Measurements from ENCODE around the gene TYSND1.
"Not testable (repeated sequence)": the region's sequence is repeated elsewhere in the genome, so short reads cannot be mapped to it uniquely, and the experiment has no call there.

The TYSND1 gene

GRCh38 chr10:70164163-70164562 is 17.7 kb upstream of the TYSND1 start:
- Histone ChIP-seq H3K4me3 (ENCODE audit: insufficient read length, low read depth) (no peak overlapping the region), H3K36me3 (ENCODE audit: insufficient read depth, insufficient read length, low read length) (peaks cover 61% of the 10 kb centered on the region), H3K9ac (ENCODE audit: insufficient read length, low read depth) (no peak overlapping the region), H3K4me1 (ENCODE audit: insufficient read depth, insufficient read length) (no peaks in the 10 kb centered on the region), H3K27me3 (ENCODE audit: insufficient read depth, insufficient read length) (no peaks in the 10 kb centered on the region), H3K9me3 (ENCODE audit: insufficient read depth, low read length) (no peaks in the 10 kb centered on the region)
- no peak for DNase-seq (ENCODE audit: low read depth, low spot score)
- TF ChIP-seq YY1 (IDR thresholded peaks at IDR 0.05; ENCODE audit: insufficient read depth, insufficient read length) (no peak), SUZ12 (IDR thresholded peaks at IDR 0.05; ENCODE audit: extremely low read depth, insufficient read depth, insufficient read length) (no peak), ZNF274 (IDR thresholded peaks at IDR 0.05; ENCODE audit: low read depth, low read length) (no peak)

GRCh38 chr10:70163448-70163847 is 16.9 kb upstream of the TYSND1 start:
- Histone ChIP-seq H3K9ac (ENCODE audit: insufficient read length, low read depth) (no peak overlapping the region), H3K9me3 (ENCODE audit: insufficient read depth, low read length) (no peaks in the 10 kb centered on the region), H3K4me1 (ENCODE audit: insufficient read depth, insufficient read length) (no peaks in the 10 kb centered on the region), H3K27me3 (ENCODE audit: insufficient read depth, insufficient read length) (no peaks in the 10 kb centered on the region), H3K4me3 (ENCODE audit: insufficient read length, low read depth) (no peak overlapping the region), H3K36me3 (ENCODE audit: insufficient read depth, insufficient read length, low read length) (peaks cover 67% of the 10 kb centered on the region)
- TF ChIP-seq ZNF274 (IDR thresholded peaks at IDR 0.05; ENCODE audit: low read depth, low read length) (no peak), SUZ12 (IDR thresholded peaks at IDR 0.05; ENCODE audit: extremely low read depth, insufficient read depth, insufficient read length) (no peak), YY1 (IDR thresholded peaks at IDR 0.05; ENCODE audit: insufficient read depth, insufficient read length) (no peak)
- no peak for DNase-seq (ENCODE audit: low read depth, low spot score)

DNA sequence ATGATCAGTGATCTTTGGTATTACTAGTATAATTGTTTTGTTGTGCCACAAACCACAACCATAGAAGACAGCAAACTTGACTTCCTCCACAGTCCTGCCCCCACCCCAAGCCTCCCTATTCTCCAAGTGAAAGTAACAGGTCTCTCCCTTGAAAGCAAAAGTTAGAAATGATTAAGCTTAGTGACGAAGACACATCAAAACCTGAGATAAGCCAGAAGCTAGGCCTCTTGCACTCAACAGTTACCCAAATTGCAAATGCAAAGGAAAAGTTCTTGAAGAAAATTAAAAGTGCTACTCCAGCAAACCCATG is 16.3 kb upstream of the TYSND1 start:
- Histone ChIP-seq H3K36me3 (ENCODE audit: insufficient read depth, insufficient read length, low read length) (peaks cover 67% of the 10 kb centered on the region), H3K4me3 (ENCODE audit: insufficient read length, low read depth) (no peak overlapping the region), H3K9ac (ENCODE audit: insufficient read length, low read depth) (no peak overlapping the region), H3K9me3 (ENCODE audit: insufficient read depth, low read length) (no peaks in the 10 kb centered on the region), H3K27me3 (ENCODE audit: insufficient read depth, insufficient read length) (no peaks in the 10 kb centered on the region), H3K4me1 (ENCODE audit: insufficient read depth, insufficient read length) (no peaks in the 10 kb centered on the region)
- TF ChIP-seq ZNF274 (IDR thresholded peaks at IDR 0.05; ENCODE audit: low read depth, low read length) (no peak), SUZ12 (IDR thresholded peaks at IDR 0.05; ENCODE audit: extremely low read depth, insufficient read depth, insufficient read length) (no peak), YY1 (IDR thresholded peaks at IDR 0.05; ENCODE audit: insufficient read depth, insufficient read length) (no peak)
- DNase-seq (ENCODE audit: low read depth, low spot score), result no peak

DNA sequence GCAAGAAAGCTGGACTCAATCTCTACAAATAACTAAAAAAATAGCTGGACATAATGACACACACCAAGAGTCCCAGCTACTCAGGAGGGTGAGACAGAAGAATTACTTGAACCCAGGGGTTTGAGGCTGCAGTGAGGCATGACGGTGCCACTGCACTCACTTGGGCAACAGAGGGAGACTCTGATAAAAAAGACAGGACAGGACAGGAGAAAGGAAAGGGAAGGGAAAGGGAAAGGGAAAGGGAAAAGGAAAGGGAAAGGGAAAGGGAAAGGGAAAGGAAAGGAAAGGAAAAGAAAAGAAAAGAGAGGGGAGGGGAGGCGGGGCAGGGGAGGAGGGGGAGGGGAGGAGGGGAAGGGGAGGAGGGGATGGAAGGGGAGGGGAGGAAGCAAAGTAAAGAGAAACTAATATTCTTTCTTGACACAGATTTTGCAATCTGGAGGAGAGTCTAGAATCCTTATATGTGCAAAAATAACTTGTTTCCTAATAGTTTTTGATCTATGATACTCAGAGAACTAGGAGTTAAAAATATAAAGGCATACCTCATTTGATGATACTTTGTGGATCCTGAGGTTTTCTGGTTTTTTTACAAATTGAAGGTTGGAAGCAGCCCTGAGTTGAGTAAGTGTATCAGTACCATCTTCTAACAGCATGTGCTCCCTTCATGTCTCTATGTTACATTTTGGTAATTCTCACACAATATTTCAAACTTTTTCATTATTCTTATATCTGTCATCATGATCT is 15.8 kb upstream of the TYSND1 start:
- Histone ChIP-seq H3K27me3 (ENCODE audit: insufficient read depth, insufficient read length) (no peaks in the 10 kb centered on the region), H3K4me1 (ENCODE audit: insufficient read depth, insufficient read length) (no peaks in the 10 kb centered on the region), H3K36me3 (ENCODE audit: insufficient read depth, insufficient read length, low read length) (peaks cover 67% of the 10 kb centered on the region), H3K9ac (ENCODE audit: insufficient read length, low read depth) (no peak overlapping the region), H3K4me3 (ENCODE audit: insufficient read length, low read depth) (no peak overlapping the region), H3K9me3 (ENCODE audit: insufficient read depth, low read length) (no peaks in the 10 kb centered on the region)
- no peak for TF ChIP-seq YY1 (IDR thresholded peaks at IDR 0.05; ENCODE audit: insufficient read depth, insufficient read length)
- no peak for TF ChIP-seq SUZ12 (IDR thresholded peaks at IDR 0.05; ENCODE audit: extremely low read depth, insufficient read depth, insufficient read length)
- TF ChIP-seq ZNF274 (IDR thresholded peaks at IDR 0.05; ENCODE audit: low read depth, low read length), result no peak
- no peak for DNase-seq (ENCODE audit: low read depth, low spot score)

- no peak for TF ChIP-seq ZNF274 (IDR thresholded peaks at IDR 0.05; ENCODE audit: low read depth, low read length)
- no peak for TF ChIP-seq YY1 (IDR thresholded peaks at IDR 0.05; ENCODE audit: insufficient read depth, insufficient read length)
- TF ChIP-seq SUZ12 (IDR thresholded peaks at IDR 0.05; ENCODE audit: extremely low read depth, insufficient read depth, insufficient read length), result no peak
- H3K27me3 ChIP-seq (ENCODE audit: insufficient read depth, insufficient read length), result no peaks in the 10 kb centered on the region
- H3K4me1 ChIP-seq (ENCODE audit: insufficient read depth, insufficient read length), result no peaks in the 10 kb centered on the region
- peaks cover 74% of the 10 kb centered on the region for H3K36me3 ChIP-seq (ENCODE audit: insufficient read depth, insufficient read length, low read length)
- no peak overlapping the region for H3K4me3 ChIP-seq (ENCODE audit: insufficient read length, low read depth)
- no peaks in the 10 kb centered on the region for H3K9me3 ChIP-seq (ENCODE audit: insufficient read depth, low read length)
- no peak overlapping the region for H3K9ac ChIP-seq (ENCODE audit: insufficient read length, low read depth)
- no peak for DNase-seq (ENCODE audit: low read depth, low spot score)
Measured at GRCh38 chr10:70160798-70161197, 14.3 kb upstream of the TYSND1 start.

DNA sequence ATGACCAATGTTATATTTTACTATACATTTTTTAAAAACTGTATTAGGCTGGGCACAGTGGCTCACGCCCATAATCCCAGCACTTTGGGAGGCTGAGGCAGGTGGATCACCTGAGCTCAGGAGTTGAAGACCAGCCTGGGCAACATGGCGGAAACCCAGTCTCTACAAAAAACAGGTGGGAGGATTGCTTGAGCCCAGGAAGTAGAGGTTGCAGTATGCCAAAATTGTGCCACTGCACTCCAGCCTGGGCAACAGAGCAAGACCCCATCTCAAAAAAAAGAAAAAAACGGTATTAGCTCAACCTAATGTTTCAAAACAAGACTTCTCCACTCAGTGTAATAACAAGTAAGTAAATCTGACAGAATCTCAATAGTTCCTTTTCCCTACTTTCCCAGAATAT is 12.9 kb upstream of the TYSND1 start:
- not testable (repeated sequence) for H3K4me3 ChIP-seq (ENCODE audit: insufficient read length, low read depth); H3K9ac ChIP-seq (ENCODE audit: insufficient read length, low read depth); DNase-seq (ENCODE audit: low read depth, low spot score); H3K27me3 ChIP-seq (ENCODE audit: insufficient read depth, insufficient read length); H3K9me3 ChIP-seq (ENCODE audit: insufficient read depth, low read length); H3K4me1 ChIP-seq (ENCODE audit: insufficient read depth, insufficient read length)
- peaks cover 67% of the 10 kb centered on the region for H3K36me3 ChIP-seq (ENCODE audit: insufficient read depth, insufficient read length, low read length)

- Histone ChIP-seq H3K36me3 (ENCODE audit: insufficient read depth, insufficient read length, low read length) (peaks cover 70% of the 10 kb centered on the region), H3K9ac (ENCODE audit: insufficient read length, low read depth) (no peak overlapping the region), H3K27me3 (ENCODE audit: insufficient read depth, insufficient read length) (no peaks in the 10 kb centered on the region), H3K9me3 (ENCODE audit: insufficient read depth, low read length) (no peaks in the 10 kb centered on the region), H3K4me1 (ENCODE audit: insufficient read depth, insufficient read length) (no peaks in the 10 kb centered on the region), H3K4me3 (ENCODE audit: insufficient read length, low read depth) (no peak overlapping the region)
- no peak for DNase-seq (ENCODE audit: low read depth, low spot score)
- TF ChIP-seq YY1 (IDR thresholded peaks at IDR 0.05; ENCODE audit: insufficient read depth, insufficient read length) (no peak), SUZ12 (IDR thresholded peaks at IDR 0.05; ENCODE audit: extremely low read depth, insufficient read depth, insufficient read length) (no peak), ZNF274 (IDR thresholded peaks at IDR 0.05; ENCODE audit: low read depth, low read length) (no peak)
Measured at GRCh38 chr10:70158113-70158512, 11.6 kb upstream of the TYSND1 start.
